Mucosa of descending colon (tissue), 3 donors: Measurements from ENCODE around the gene ARMH4. TPM values are rescaled to one million over a fixed set of nuclear protein-coding genes. Genes with fewer than 3 reads are reported as not detected.
"Not testable (repeated sequence)": the region's sequence is repeated elsewhere in the genome, so short reads cannot be mapped to it uniquely, and the experiment has no call there.

Source experiments
- ATAC-seq: fragments of 200-7000 bp; cut with Tn5 transposase; one replicate; pipeline ENCODE4 v1.9.1; 2020; ENCODE audit warnings: mild to moderate bottlenecking, moderate library complexity
- DNase-seq, 3 donors: peaks; one replicate each; pipeline ENCODE4 v3.0.0-alpha.2; 2020
- H3K36me3 ChIP-seq: fragments of 200-600 bp; one replicate; pipeline ENCODE4 v1.8.0; 2021; ENCODE audit warnings: low read depth, mild to moderate bottlenecking
- H3K4me1 ChIP-seq: fragments of 200-600 bp; one replicate; pipeline ENCODE4 v1.8.0; 2021; ENCODE audit warnings: low read depth, mild to moderate bottlenecking
- H3K4me3 ChIP-seq: fragments of 200-600 bp; one replicate; pipeline ENCODE4 v1.8.0; 2021; ENCODE audit warnings: mild to moderate bottlenecking
- H3K9me3 ChIP-seq: fragments of 200-600 bp; one replicate; pipeline ENCODE4 v1.8.0; 2021; ENCODE audit warnings: mild to moderate bottlenecking
- intact Hi-C, 2 donors: fragments of 100-400 bp; cut with DNase I in 1 of 2; cut with micrococcal nuclease in 1 of 2; formaldehyde crosslinking; loops; one replicate each; pipeline versions ENCODE4 v1.11.0 to v1.11.1; 2022; cut with DNase I, micrococcal nuclease
- total RNA-seq, 3 donors: library from RNA; stranded (reverse); fragmentation: NEBNext Ultra II Directional in 2 of 3; extraction: Animal tissue kit (Norgen Biotek cat#: 25700) in 2 of 3; gene quantifications; one replicate each; pipeline versions ENCODE4 v1.2.1 to v1.2.4, GENCODE V29; 2021 to 2023
- TF ChIP-seq, protein P1 (sequence below): fragments of 200-600 bp; IDR thresholded peaks from one replicate; pipeline ENCODE4 v1.8.0; 2022; ENCODE audit warnings: antibody characterized with exemption, mild to moderate bottlenecking
- donor health status: DM: no; HTN: no; CAD: no; lungs with moderate emphysema.
- donor health status: DM: no; HTN: no; CAD: no.
- donor health status: DM: no; HTN: yes; CAD: no.

Gene ARMH4
- total RNA-seq, 3 donors from 2014 or later, result 1.3 to 6.9 (median 3.5) TPM

GRCh38 chr14:58133739-58134138 is 18.3 kb downstream of the ARMH4 start:
- Histone ChIP-seq H3K4me3 (no peak overlapping the region), H3K4me1 (no peaks in the 10 kb centered on the region), H3K9me3 (no peaks in the 10 kb centered on the region), H3K36me3 (no peaks in the 10 kb centered on the region)
- intact Hi-C loops, result no loop called here
- no peak for DNase-seq
- no peak for ATAC-seq
- TF ChIP-seq, protein P1, sequence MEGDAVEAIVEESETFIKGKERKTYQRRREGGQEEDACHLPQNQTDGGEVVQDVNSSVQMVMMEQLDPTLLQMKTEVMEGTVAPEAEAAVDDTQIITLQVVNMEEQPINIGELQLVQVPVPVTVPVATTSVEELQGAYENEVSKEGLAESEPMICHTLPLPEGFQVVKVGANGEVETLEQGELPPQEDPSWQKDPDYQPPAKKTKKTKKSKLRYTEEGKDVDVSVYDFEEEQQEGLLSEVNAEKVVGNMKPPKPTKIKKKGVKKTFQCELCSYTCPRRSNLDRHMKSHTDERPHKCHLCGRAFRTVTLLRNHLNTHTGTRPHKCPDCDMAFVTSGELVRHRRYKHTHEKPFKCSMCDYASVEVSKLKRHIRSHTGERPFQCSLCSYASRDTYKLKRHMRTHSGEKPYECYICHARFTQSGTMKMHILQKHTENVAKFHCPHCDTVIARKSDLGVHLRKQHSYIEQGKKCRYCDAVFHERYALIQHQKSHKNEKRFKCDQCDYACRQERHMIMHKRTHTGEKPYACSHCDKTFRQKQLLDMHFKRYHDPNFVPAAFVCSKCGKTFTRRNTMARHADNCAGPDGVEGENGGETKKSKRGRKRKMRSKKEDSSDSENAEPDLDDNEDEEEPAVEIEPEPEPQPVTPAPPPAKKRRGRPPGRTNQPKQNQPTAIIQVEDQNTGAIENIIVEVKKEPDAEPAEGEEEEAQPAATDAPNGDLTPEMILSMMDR, result no peak

GRCh38 chr14:58131386-58131785 is 20.6 kb downstream of the ARMH4 start:
- DNase-seq (no peak), ATAC-seq (no peak)
- TF ChIP-seq, protein P1, result no peak
- no peaks in the 10 kb centered on the region for H3K4me1 ChIP-seq
- H3K36me3 ChIP-seq, result no peaks in the 10 kb centered on the region
- intact Hi-C loops, result no loop called here
- no peak overlapping the region for H3K4me3 ChIP-seq
- no peaks in the 10 kb centered on the region for H3K9me3 ChIP-seq

DNA sequence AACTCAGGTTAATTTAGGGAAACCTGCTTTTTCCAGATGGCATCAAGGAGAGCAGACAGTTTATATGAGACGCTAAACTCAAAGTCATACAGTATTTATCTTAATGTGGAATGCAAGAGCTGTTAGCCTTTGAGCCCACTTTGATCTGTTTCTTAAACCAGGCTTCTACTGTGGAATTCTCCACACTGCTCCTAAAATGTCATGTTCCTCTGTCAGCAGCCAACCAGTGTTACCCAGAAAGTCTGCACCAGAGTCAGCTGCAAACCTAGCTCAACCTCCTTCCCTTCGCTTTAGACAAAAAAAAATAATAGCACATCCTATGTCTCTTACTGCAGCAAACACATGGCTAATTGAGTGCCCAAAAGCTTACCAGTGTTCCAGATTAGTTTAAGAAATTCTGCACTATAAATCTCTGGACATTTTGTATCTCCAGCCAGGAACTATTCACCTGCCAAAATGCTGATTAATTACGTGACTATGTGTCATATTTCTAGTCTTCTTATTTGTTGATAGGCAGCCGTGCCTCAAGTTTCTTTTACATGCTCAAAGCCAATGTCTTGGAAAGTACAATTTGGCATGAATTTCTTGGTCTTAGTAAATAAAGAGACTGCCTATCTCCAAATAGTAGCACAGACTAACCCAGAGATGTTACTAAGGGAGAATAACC is 21.8 kb downstream of the ARMH4 start:
- no peaks in the 10 kb centered on the region for H3K9me3 ChIP-seq
- H3K4me3 ChIP-seq, result no peak overlapping the region
- intact Hi-C loops, result no loop called here
- no peak for DNase-seq
- H3K36me3 ChIP-seq, result no peaks in the 10 kb centered on the region
- TF ChIP-seq, protein P1, result no peak
- no peak for ATAC-seq
- H3K4me1 ChIP-seq, result no peaks in the 10 kb centered on the region

DNA sequence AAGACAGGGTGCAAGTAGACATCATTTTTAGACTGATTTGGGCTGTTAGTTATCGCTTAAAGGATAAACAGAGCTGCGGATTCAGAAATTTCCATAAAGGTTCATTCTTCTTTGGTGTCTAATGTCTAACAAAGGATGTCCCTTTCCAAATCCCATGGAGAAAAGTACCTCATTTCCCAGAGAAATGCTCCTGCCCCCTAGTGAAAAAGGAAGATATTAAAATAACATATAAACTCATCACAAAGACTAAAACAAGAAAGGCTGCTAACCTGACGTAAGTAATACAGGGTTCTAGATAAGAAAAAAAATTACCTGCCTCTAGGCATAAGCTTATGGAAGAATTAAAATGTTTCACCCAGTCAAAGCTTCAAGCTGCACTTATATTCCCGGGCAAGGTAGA is 22.8 kb downstream of the ARMH4 start:
- no peaks in the 10 kb centered on the region for H3K9me3 ChIP-seq
- ATAC-seq (no peak), DNase-seq (no peak)
- intact Hi-C loops, result no loop called here
- TF ChIP-seq, protein P1, result no peak
- H3K4me3 ChIP-seq, result no peak overlapping the region
- H3K4me1 ChIP-seq, result no peaks in the 10 kb centered on the region
- H3K36me3 ChIP-seq, result no peaks in the 10 kb centered on the region

DNA sequence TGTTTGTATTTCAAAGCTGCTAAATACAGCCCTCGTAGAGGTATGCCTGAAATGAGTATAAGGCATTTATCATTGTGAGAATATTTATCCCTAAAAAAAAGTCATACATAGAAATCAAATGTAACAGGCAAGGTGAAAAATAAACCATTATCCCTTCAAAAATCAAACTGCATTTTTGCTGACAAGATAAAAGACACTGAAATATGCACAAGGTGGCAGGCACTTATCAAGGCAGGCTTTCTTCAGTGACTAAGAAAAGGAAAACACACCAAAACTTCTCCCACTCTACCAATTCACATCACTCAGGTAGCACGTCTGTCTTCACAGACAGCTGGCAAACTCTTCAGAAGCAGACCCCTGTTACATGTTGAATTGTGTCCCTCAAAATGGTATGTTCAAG is 23.6 kb downstream of the ARMH4 start:
- Histone ChIP-seq H3K4me3 (no peak overlapping the region), H3K36me3 (no peaks in the 10 kb centered on the region), H3K9me3 (no peaks in the 10 kb centered on the region), H3K4me1 (no peaks in the 10 kb centered on the region)
- no peak for ATAC-seq
- intact Hi-C loops, result no loop called here
- TF ChIP-seq, protein P1, result no peak
- DNase-seq, result no peak

DNA sequence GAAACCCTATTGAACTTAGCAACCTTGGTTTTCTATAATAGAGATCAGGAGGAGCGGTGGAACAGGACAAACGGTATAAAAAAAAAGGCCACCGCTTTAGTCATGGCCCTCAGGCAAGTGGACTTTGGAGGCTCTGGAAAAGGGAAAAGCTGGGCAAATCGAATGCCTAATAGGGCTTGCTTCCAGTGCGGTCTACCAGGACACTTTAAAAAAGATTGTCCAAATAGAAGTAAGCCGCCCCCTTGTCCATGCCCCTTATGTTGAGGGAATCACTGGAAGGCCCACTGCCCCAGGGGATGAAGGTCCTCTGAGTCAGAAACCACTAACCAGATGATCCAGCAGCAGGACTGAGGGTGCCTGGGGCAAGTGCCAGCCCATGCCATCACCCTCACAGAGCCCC is 29.5 kb downstream of the ARMH4 start:
- intact Hi-C loops, ATAC-seq, H3K9me3 ChIP-seq, DNase-seq, H3K4me3 ChIP-seq, H3K4me1 ChIP-seq, H3K36me3 ChIP-seq: not testable (repeated sequence)
